Mucosa of stomach (tissue), 1 donor: Measurements from ENCODE around the gene MAP1A.
"Not testable (repeated sequence)": the region's sequence is repeated elsewhere in the genome, so short reads cannot be mapped to it uniquely, and the experiment has no call there.

ENCODE experiments used
- H3K27me3 ChIP-seq: one replicate; pipeline ENCODE4 v1.7.0; 2013; ENCODE audit warnings: mild to moderate bottlenecking, low read length; ENCODE audit not compliant: control insufficient read depth, insufficient read depth
- H3K36me3 ChIP-seq: one replicate; pipeline ENCODE4 v1.7.0; 2013; ENCODE audit warnings: low read length; ENCODE audit not compliant: control insufficient read depth, insufficient read depth
- H3K4me1 ChIP-seq: one replicate; pipeline ENCODE4 v1.7.0; 2013; ENCODE audit warnings: mild to moderate bottlenecking, low read length; ENCODE audit not compliant: control insufficient read depth, insufficient read depth
- H3K4me3 ChIP-seq: one replicate; pipeline ENCODE4 v1.7.0; 2013; ENCODE audit warnings: low read length
- H3K9ac ChIP-seq: one replicate; pipeline ENCODE4 v1.7.0; 2013; ENCODE audit warnings: mild to moderate bottlenecking, low read length, moderate library complexity
- H3K9me3 ChIP-seq: one replicate; pipeline ENCODE4 v1.7.0; 2013; ENCODE audit warnings: mild to moderate bottlenecking, low read length, moderate library complexity; ENCODE audit not compliant: control insufficient read depth
- donor health status: Pancreatic carcinoma.

The MAP1A gene

GRCh38 chr15:43527016-43527801 is 9.8 kb downstream of the MAP1A start:
- Histone ChIP-seq H3K4me3 (no peak overlapping the region), H3K27me3 (peaks cover 2% of the 10 kb centered on the region), H3K9me3 (no peaks in the 10 kb centered on the region), H3K4me1 (no peaks in the 10 kb centered on the region), H3K36me3 (no peaks in the 10 kb centered on the region), H3K9ac (no peak overlapping the region)

- Histone ChIP-seq H3K4me3 (no peak overlapping the region), H3K27me3 (no peaks in the 10 kb centered on the region), H3K9ac (no peak overlapping the region), H3K36me3 (no peaks in the 10 kb centered on the region), H3K9me3 (no peaks in the 10 kb centered on the region), H3K4me1 (no peaks in the 10 kb centered on the region)
These were observed 10.6 kb downstream of the MAP1A start for GRCh38 chr15:43527802-43528541.

- Histone ChIP-seq H3K27me3 (no peaks in the 10 kb centered on the region), H3K9me3 (no peaks in the 10 kb centered on the region), H3K4me1 (no peaks in the 10 kb centered on the region), H3K36me3 (no peaks in the 10 kb centered on the region), H3K4me3 (no peak overlapping the region), H3K9ac (no peak overlapping the region)
These were observed 11.2 kb downstream of the MAP1A start for GRCh38 chr15:43528542-43529007.

GRCh38 chr15:43529141-43529540 is 11.7 kb downstream of the MAP1A start:
- Histone ChIP-seq H3K27me3 (no peaks in the 10 kb centered on the region), H3K36me3 (no peaks in the 10 kb centered on the region)

GRCh38 chr15:43529587-43530345 is 12.4 kb downstream of the MAP1A start:
- H3K9me3 ChIP-seq: no peaks in the 10 kb centered on the region
- peaks cover 2% of the 10 kb centered on the region for H3K36me3 ChIP-seq
- H3K4me3 ChIP-seq: no peak overlapping the region
- H3K9ac ChIP-seq: no peak overlapping the region
- H3K27me3 ChIP-seq: no peaks in the 10 kb centered on the region
- H3K4me1 ChIP-seq: no peaks in the 10 kb centered on the region

More at GRCh38 chr15:43529141-43529540, 11.7 kb downstream of the MAP1A start:
- Histone ChIP-seq H3K4me1 (no peaks in the 10 kb centered on the region), H3K4me3 (no peak overlapping the region), H3K9me3 (no peaks in the 10 kb centered on the region), H3K9ac (no peak overlapping the region)

GRCh38 chr15:43531018-43531670 is 13.7 kb downstream of the MAP1A start:
- Histone ChIP-seq H3K27me3 (no peaks in the 10 kb centered on the region), H3K4me1 (no peaks in the 10 kb centered on the region), H3K36me3 (peaks cover 8% of the 10 kb centered on the region), H3K9ac (no peak overlapping the region), H3K4me3 (no peak overlapping the region), H3K9me3 (no peaks in the 10 kb centered on the region)

- not testable (repeated sequence) for H3K4me1 ChIP-seq, H3K4me3 ChIP-seq, H3K27me3 ChIP-seq, H3K9ac ChIP-seq, H3K9me3 ChIP-seq, H3K36me3 ChIP-seq
These were observed 15.4 kb downstream of the MAP1A start for GRCh38 chr15:43532826-43533225.

- H3K27me3 ChIP-seq: no peaks in the 10 kb centered on the region
- no peaks in the 10 kb centered on the region for H3K9me3 ChIP-seq
- no peak overlapping the region for H3K4me3 ChIP-seq
- peaks cover 8% of the 10 kb centered on the region for H3K36me3 ChIP-seq
- no peaks in the 10 kb centered on the region for H3K4me1 ChIP-seq
- H3K9ac ChIP-seq: no peak overlapping the region
These were observed 17.5 kb downstream of the MAP1A start for GRCh38 chr15:43534897-43535296.

- Histone ChIP-seq H3K9ac (no peak overlapping the region), H3K4me1 (no peaks in the 10 kb centered on the region), H3K36me3 (peaks cover 8% of the 10 kb centered on the region), H3K9me3 (no peaks in the 10 kb centered on the region), H3K27me3 (no peaks in the 10 kb centered on the region), H3K4me3 (no peak overlapping the region)
These were observed 20.7 kb downstream of the MAP1A start for GRCh38 chr15:43538091-43538490.

GRCh38 chr15:43541785-43542184 is 24.4 kb downstream of the MAP1A start:
- Histone ChIP-seq H3K4me1 (no peaks in the 10 kb centered on the region), H3K9me3 (no peaks in the 10 kb centered on the region), H3K27me3 (no peaks in the 10 kb centered on the region), H3K4me3 (no peak overlapping the region), H3K9ac (no peak overlapping the region), H3K36me3 (no peaks in the 10 kb centered on the region)

- no peaks in the 10 kb centered on the region for H3K27me3 ChIP-seq
- no peak overlapping the region for H3K9ac ChIP-seq
- H3K4me3 ChIP-seq: no peak overlapping the region
- no peaks in the 10 kb centered on the region for H3K36me3 ChIP-seq
- H3K4me1 ChIP-seq: no peaks in the 10 kb centered on the region
- no peaks in the 10 kb centered on the region for H3K9me3 ChIP-seq
These were observed 26.9 kb downstream of the MAP1A start for GRCh38 chr15:43544266-43544665.
